ENCODE measurements around the gene MOB4.

- TF ChIP-seq ZNF274 (IDR thresholded peaks at IDR 0.05; ENCODE audit: low read depth, low read length) (no peak), YY1 (IDR thresholded peaks at IDR 0.05; ENCODE audit: insufficient read depth, insufficient read length) (no peak)
Observed at GRCh38 chr2:197514754-197515153, 1.1 kb upstream of the MOB4 start.

All from NT2/D1 (cell line).